Activated naive CD4-positive, alpha-beta T cell treated with anti-CD3 and anti-CD28 coated beads, Interleukin-2, amount 50 U/mL, for 16 hours (primary cell): Measurements from ENCODE around the gene HDAC4.

Experiments
- DNase-seq: peaks from one replicate; pipeline ENCODE4 v3.0.0-alpha.2; 2020

HDAC4 gene

GRCh38 chr2:239160226-239161143 is 240.3 kb downstream of the HDAC4 start:
- peak; percentile 7 for DNase-seq

- DNase-seq: no peak
Observed at GRCh38 chr2:239159476-239159911, 241.3 kb downstream of the HDAC4 start.

- DNase-seq: no peak
Observed at GRCh38 chr2:239158641-239159475, 242.0 kb downstream of the HDAC4 start.

- no peak for DNase-seq
Observed at GRCh38 chr2:239157771-239158170, 243.0 kb downstream of the HDAC4 start.

GRCh38 chr2:239157269-239157668 is 243.6 kb downstream of the HDAC4 start:
- no peak for DNase-seq

- DNase-seq: no peak
Observed at GRCh38 chr2:239156516-239157265, 244.1 kb downstream of the HDAC4 start.

GRCh38 chr2:239155806-239156480 is 244.9 kb downstream of the HDAC4 start:
- DNase-seq: no peak

- DNase-seq: peak; percentile 10
Observed at GRCh38 chr2:239154971-239155805, 245.6 kb downstream of the HDAC4 start.

- no peak for DNase-seq
Observed at GRCh38 chr2:239153806-239154591, 246.8 kb downstream of the HDAC4 start.

- DNase-seq: no peak
Observed at GRCh38 chr2:239152916-239153305, 247.9 kb downstream of the HDAC4 start.

GRCh38 chr2:239152239-239152915 is 248.4 kb downstream of the HDAC4 start:
- no peak for DNase-seq

GRCh38 chr2:239151201-239152131 is 249.4 kb downstream of the HDAC4 start:
- no peak for DNase-seq

- no peak for DNase-seq
Observed at GRCh38 chr2:239150125-239151011, 250.5 kb downstream of the HDAC4 start.

GRCh38 chr2:239149501-239149900 is 251.3 kb downstream of the HDAC4 start:
- DNase-seq: no peak

GRCh38 chr2:239148495-239149200 is 252.2 kb downstream of the HDAC4 start:
- no peak for DNase-seq

GRCh38 chr2:239147376-239147775 is 253.4 kb downstream of the HDAC4 start:
- no peak for DNase-seq

GRCh38 chr2:239146741-239147181 is 254.1 kb downstream of the HDAC4 start:
- DNase-seq: no peak
